Smooth muscle cell (in vitro differentiated cells): Measurements from ENCODE around the gene NTN3. TPM values are rescaled to one million over a fixed set of nuclear protein-coding genes. Genes with fewer than 3 reads are reported as not detected.

Experiments
- DNase-seq: peaks from one replicate; lab custom pipeline; 2025; ENCODE audit not compliant: unreplicated experiment; lab: John Stamatoyannopoulos, UW
- H2AFZ ChIP-seq: fragments of 200-600 bp; sonication (generic); 2 replicates; pipeline ENCODE4 v1.6.0; 2016; ENCODE audit warnings: antibody characterized with exemption, low read depth, mild to moderate bottlenecking
- H3F3A ChIP-seq: fragments of 200-600 bp; sonication (generic); 2 replicates; pipeline ENCODE4 v1.6.0; 2017; ENCODE audit warnings: antibody characterized with exemption, low read depth
- H3K27ac ChIP-seq: fragments of 200-600 bp; sonication (generic); 2 replicates; pipeline ENCODE4 v1.5.1; 2016; ENCODE audit warnings: low read depth, mild to moderate bottlenecking
- H3K27me3 ChIP-seq: fragments of 200-600 bp; sonication (generic); 2 replicates; pipeline ENCODE4 v1.6.1; 2016; ENCODE audit warnings: low read depth, mild to moderate bottlenecking
- H3K36me3 ChIP-seq: fragments of 200-600 bp; sonication (generic); 2 replicates; pipeline ENCODE4 v1.5.1; 2016; ENCODE audit warnings: low read depth
- H3K4me1 ChIP-seq: fragments of 200-600 bp; sonication (generic); 2 replicates; pipeline ENCODE4 v1.5.1; 2016; ENCODE audit warnings: low read depth
- H3K4me2 ChIP-seq: fragments of 200-600 bp; sonication (generic); 2 replicates; pipeline ENCODE4 v1.6.0; 2016; ENCODE audit warnings: mild to moderate bottlenecking
- H3K4me3 ChIP-seq: fragments of 200-600 bp; sonication (generic); 2 replicates; pipeline ENCODE4 v1.5.1; 2016; ENCODE audit warnings: mild to moderate bottlenecking
- H3K79me2 ChIP-seq: fragments of 200-600 bp; sonication (generic); 2 replicates; pipeline ENCODE4 v1.6.0; 2016; ENCODE audit warnings: low read depth, mild to moderate bottlenecking
- H3K9ac ChIP-seq: fragments of 200-600 bp; sonication (generic); 2 replicates; pipeline ENCODE4 v1.6.0; 2016; ENCODE audit warnings: low read depth
- H3K9me3 ChIP-seq: fragments of 200-600 bp; sonication (generic); replicated peaks from 2 replicates; pipeline ENCODE4 v1.5.1; 2016; ENCODE audit warnings: low read depth
- H4K20me1 ChIP-seq: fragments of 200-600 bp; sonication (generic); 2 replicates; pipeline ENCODE4 v1.6.0; 2016; ENCODE audit warnings: low read depth
- WGBS: methylation state at CpG from one replicate; pipeline ENCODE4 v1.1.7; 2016; ENCODE audit warnings: low lambda C conversion rate; 5-methylcytosine and 5-hydroxymethylcytosine counted together
- polyA plus RNA-seq: library from polyadenylated mRNA; unstranded; fragments of >200 nt; fragmentation: Nextera tagmentation; extraction: Ambion mirVana; gene quantifications from 2 replicates; pipeline ENCODE4 v1.2.1, GENCODE V29; 2016
- total RNA-seq: library from RNA; depleted of rRNA; stranded (reverse); fragments of >200 nt; gene quantifications from 2 replicates; pipeline ENCODE4 v1.2.3, GENCODE V29; 2014
- TF ChIP-seq, protein P1 (sequence below): fragments of 200-600 bp; sonication (generic); IDR thresholded peaks from 2 replicates; pipeline ENCODE4 v1.5.1; 2017; ENCODE audit warnings: borderline replicate concordance, mild to moderate bottlenecking, antibody characterized with exemption; ENCODE audit not compliant: insufficient read depth, poor library complexity, severe bottlenecking

Gene NTN3
- total and polyA plus RNA-seq, 2 experiments from 2014 or later, result 0.23 to 5.2 TPM

DNA sequence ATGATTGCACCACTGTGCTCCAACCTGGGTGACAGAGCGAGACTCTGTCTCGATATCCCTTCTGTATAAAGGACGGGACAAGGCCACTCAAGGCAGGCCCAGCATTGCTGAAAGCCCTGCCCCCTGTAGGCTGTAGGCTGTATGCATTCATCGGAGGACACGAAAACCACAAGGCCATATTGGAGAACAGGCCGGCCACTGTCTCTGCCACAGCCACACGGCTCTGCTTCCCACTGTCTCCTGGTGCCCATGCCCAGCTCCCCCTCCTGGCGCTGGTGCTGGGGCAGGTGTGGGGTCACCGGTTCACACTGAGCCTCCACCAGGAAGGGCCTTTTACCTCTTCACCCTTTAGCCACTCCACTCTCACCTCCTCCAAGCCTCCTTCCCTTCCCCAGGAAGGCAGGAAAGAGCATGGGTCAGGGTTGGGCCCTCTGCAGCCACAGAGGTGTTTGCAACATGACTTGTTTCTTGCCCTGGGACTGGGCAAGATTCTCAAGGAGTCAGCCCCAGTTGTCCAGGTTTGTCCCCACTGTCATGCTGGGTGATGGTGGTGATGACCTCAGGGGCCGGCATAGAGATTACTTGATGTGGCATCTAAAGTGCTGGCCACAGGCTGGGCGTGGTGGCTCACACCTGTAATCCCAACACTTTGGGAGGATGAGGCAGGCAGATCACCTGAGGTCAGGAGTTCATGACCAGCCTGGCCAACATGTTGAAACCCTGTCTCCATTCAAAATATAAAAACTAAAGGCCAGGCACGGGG, 5.3 kb upstream of the NTN3 start:
- H3F3A ChIP-seq, result peaks cover 8% of the 10 kb centered on the region
- DNase-seq, result no peak
- no peaks in the 10 kb centered on the region for H4K20me1 ChIP-seq
- H3K4me3 ChIP-seq, result no peak overlapping the region
- H3K9me3 ChIP-seq, result no peaks in the 10 kb centered on the region
- H3K27me3 ChIP-seq, result no peaks in the 10 kb centered on the region
- H3K4me1 ChIP-seq, result peaks cover 25% of the 10 kb centered on the region
- 88% methylated on average over 12 of the region's 12 CpGs for WGBS
- no peak overlapping the region for H2AFZ ChIP-seq
- no peak overlapping the region for H3K9ac ChIP-seq
- TF ChIP-seq, protein P1, sequence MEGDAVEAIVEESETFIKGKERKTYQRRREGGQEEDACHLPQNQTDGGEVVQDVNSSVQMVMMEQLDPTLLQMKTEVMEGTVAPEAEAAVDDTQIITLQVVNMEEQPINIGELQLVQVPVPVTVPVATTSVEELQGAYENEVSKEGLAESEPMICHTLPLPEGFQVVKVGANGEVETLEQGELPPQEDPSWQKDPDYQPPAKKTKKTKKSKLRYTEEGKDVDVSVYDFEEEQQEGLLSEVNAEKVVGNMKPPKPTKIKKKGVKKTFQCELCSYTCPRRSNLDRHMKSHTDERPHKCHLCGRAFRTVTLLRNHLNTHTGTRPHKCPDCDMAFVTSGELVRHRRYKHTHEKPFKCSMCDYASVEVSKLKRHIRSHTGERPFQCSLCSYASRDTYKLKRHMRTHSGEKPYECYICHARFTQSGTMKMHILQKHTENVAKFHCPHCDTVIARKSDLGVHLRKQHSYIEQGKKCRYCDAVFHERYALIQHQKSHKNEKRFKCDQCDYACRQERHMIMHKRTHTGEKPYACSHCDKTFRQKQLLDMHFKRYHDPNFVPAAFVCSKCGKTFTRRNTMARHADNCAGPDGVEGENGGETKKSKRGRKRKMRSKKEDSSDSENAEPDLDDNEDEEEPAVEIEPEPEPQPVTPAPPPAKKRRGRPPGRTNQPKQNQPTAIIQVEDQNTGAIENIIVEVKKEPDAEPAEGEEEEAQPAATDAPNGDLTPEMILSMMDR, result no peak
- no peaks in the 10 kb centered on the region for H3K79me2 ChIP-seq
- no peak overlapping the region for H3K27ac ChIP-seq
- no peaks in the 10 kb centered on the region for H3K36me3 ChIP-seq
- H3K4me2 ChIP-seq, result no peak overlapping the region

DNA sequence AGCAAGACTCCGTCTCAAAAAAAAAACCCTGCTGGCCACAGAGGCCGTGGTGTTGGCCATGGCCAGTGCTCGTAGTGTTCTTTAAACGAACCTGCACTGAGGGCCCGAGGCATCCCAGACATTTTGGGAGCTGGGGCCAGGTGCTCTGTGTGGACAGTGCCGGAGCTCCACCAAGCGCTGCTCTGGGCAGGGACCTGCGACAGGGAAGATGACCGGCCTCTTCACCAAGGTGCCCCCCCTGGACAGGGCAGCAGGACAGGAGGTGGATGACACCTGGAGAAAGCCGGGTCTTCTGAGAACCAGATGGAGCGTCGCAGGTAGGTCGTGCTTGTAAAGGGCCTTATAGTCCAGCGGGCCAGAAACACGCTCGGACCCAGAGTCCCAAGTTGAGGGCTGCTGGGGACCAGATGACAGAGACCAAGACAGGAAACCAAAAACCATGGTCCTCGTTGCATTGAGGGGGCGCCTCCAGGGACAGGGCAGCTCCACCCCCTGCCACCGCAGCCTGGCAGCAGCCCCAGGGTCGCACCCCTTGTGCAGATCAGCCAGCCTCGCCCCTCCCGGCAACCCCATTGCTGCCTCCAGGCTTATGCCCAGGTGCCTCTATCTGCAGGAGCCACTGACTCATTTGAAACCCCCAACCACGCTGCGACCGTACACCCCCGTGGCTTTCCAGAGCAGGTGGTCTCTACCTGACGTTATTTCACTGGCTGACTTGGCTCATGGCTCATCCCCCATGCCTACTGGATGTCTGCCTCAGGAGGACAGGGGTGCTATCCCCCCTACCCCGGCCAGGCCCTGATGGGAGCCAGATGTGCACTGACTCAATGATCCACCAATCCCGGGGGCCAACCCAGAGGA, 4.2 kb upstream of the NTN3 start:
- H3F3A ChIP-seq, result peaks cover 8% of the 10 kb centered on the region
- H3K9ac ChIP-seq, result no peak overlapping the region
- no peaks in the 10 kb centered on the region for H3K36me3 ChIP-seq
- no peak for DNase-seq
- H2AFZ ChIP-seq, result no peak overlapping the region
- peak overlapping the region; percentile 67 for H3K4me3 ChIP-seq
- H3K9me3 ChIP-seq, result no peaks in the 10 kb centered on the region
- no peaks in the 10 kb centered on the region for H4K20me1 ChIP-seq
- no peak overlapping the region for H3K27ac ChIP-seq
- WGBS, result 89% methylated on average over 29 of the region's 29 CpGs
- H3K4me2 ChIP-seq, result peak overlapping the region; percentile 98
- H3K79me2 ChIP-seq, result no peaks in the 10 kb centered on the region
- H3K4me1 ChIP-seq, result peaks cover 28% of the 10 kb centered on the region
- no peaks in the 10 kb centered on the region for H3K27me3 ChIP-seq
- TF ChIP-seq, protein P1, result no peak

DNA sequence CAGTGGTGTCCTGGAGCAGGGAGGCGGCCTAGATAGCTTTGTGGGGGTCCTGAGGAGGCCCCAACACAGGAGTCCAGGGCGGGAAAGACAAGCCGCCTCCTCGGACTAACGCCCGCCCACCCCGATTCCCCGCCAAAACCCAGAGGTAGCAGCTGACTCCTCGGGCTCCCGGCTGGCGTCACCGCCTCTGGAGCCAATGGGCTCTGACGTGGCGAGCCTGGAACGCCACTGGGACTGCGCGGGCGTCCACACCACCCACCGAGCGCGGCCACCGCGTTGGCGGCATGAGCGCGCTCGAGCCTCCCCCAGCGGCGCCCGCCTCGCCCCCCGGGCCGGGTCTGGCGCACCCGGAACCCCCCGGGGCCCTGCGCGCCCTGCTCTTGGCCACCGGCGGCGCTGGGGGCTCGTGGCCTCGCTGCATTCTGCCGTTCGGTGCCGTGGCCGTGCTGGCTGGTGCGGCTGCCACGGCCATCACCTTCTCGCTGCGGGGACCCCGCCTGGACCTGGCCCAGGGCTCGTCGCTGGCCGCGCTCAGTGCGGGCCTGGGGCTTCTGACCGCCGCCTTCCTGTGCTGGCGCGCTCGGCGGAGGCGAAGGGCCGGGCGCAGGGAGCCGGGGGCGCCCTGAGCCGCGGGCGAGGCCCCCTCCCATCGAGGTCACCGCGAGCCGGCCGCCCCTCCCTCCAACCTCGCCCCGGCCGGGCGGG, 3.4 kb upstream of the NTN3 start:
- no peak overlapping the region for H3K27ac ChIP-seq
- H3K4me2 ChIP-seq, result peak overlapping the region; percentile 98
- H3K4me1 ChIP-seq, result peaks cover 28% of the 10 kb centered on the region
- WGBS, result 2% methylated on average over 68 of the region's 80 CpGs
- H3K27me3 ChIP-seq, result no peaks in the 10 kb centered on the region
- H3F3A ChIP-seq, result peaks cover 8% of the 10 kb centered on the region
- DNase-seq, result peak; percentile 43
- no peaks in the 10 kb centered on the region for H3K36me3 ChIP-seq
- H3K9ac ChIP-seq, result peak overlapping the region; percentile 62
- no peaks in the 10 kb centered on the region for H4K20me1 ChIP-seq
- H3K4me3 ChIP-seq, result peak overlapping the region; percentile 67
- TF ChIP-seq, protein P1, result no peak
- H3K9me3 ChIP-seq, result no peaks in the 10 kb centered on the region
- no peaks in the 10 kb centered on the region for H3K79me2 ChIP-seq
- peak overlapping the region; percentile 75 for H2AFZ ChIP-seq
